Measurements from ENCODE around the gene TRIM71.

Gene TRIM71

GRCh38 chr3:32859604-32860237, 41.9 kb downstream of the TRIM71 start:
- H3K4me1 Mint-ChIP-seq: no peaks in the 10 kb centered on the region
- no peaks in the 10 kb centered on the region for H3K9me3 Mint-ChIP-seq
- H3K4me3 Mint-ChIP-seq: no peak overlapping the region
- ATAC-seq (replicated peaks): no peak
- H3K36me3 Mint-ChIP-seq: no peaks in the 10 kb centered on the region
- DNase-seq: no peak
- peaks cover 4 to 6% of the 10 kb centered on the region in 2 donors for H3K27me3 Mint-ChIP-seq
- H3K27ac Mint-ChIP-seq: no peak overlapping the region

DNA sequence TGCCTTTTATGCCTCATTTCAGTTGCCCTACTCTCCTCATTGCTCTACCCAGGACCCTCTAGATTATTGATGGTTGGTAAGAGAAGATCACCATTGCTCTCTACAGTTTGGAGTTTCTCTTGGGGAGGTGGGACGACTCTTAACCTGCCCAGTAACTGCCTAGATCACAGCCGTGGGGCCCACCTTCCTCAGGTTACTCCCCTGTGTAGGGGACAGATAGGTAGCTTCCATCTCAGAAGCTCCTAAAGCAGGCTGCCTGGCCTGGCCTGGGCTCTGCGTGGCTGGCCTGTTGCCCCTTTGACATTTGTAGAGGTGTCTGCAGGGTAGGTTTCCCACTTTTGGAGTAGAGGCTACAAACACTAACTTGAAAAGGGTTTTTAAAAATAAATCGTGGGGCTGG, 42.7 kb downstream of the TRIM71 start:
- no peak overlapping the region for H3K27ac Mint-ChIP-seq
- no peak overlapping the region for H3K4me3 Mint-ChIP-seq
- peaks cover 3 to 4% of the 10 kb centered on the region in 2 donors for H3K27me3 Mint-ChIP-seq
- no peaks in the 10 kb centered on the region for H3K4me1 Mint-ChIP-seq
- no peaks in the 10 kb centered on the region for H3K36me3 Mint-ChIP-seq
- ATAC-seq (replicated peaks) (no peak), DNase-seq (no peak)
- H3K9me3 Mint-ChIP-seq: no peaks in the 10 kb centered on the region

GRCh38 chr3:32861681-32862080, 43.9 kb downstream of the TRIM71 start:
- H3K27ac Mint-ChIP-seq: no peak overlapping the region
- DNase-seq: no peak
- no peaks in the 10 kb centered on the region for H3K4me1 Mint-ChIP-seq

DNA sequence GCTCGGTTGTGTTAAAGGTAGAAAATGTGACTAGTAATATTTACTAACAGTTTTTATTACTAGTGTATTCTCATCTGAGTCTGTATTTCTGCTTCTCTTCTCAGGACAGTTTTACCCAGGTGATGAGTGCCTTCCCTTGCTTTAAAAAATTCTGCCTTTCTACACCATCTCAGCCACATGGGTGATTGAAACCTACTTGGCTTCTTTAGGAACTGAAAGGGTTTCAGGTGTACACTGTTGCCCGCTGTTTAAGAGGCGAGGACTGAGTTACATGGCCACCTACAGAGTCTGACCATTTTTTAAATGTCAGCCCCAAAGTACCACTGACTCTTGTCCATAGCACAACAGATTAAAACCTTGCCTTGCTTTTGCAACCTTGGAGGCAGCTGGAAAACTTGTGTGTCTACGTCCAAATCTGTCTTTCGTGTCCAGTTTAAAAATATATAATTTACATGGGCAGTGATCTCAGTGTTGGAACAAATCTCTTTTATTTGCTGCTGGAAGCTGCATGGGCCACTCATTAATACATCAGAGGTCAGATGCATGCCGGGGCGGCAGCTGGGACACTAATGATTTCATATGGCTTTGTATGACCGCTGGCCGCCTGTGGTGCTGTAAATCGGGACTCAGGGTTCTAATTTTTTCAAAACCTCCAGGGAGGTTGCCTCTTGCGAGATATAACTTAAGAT, 44.6 kb downstream of the TRIM71 start:
- Mint-ChIP-seq H3K9me3 (no peaks in the 10 kb centered on the region), H3K36me3 (no peaks in the 10 kb centered on the region), H3K27ac (no peak overlapping the region), H3K4me3 (no peak overlapping the region), H3K27me3 (no peaks in the 10 kb centered on the region), H3K4me1 (no peaks in the 10 kb centered on the region)
- ATAC-seq (replicated peaks) (no peak), DNase-seq (no peak)

More at GRCh38 chr3:32861681-32862080, 43.9 kb downstream of the TRIM71 start:
- H3K4me3 Mint-ChIP-seq: no peak overlapping the region
- H3K27me3 Mint-ChIP-seq: peaks cover 0 to 4% of the 10 kb centered on the region in 2 donors
- H3K36me3 Mint-ChIP-seq: no peaks in the 10 kb centered on the region
- no peak for ATAC-seq (replicated peaks)
- H3K9me3 Mint-ChIP-seq: no peaks in the 10 kb centered on the region

DNA sequence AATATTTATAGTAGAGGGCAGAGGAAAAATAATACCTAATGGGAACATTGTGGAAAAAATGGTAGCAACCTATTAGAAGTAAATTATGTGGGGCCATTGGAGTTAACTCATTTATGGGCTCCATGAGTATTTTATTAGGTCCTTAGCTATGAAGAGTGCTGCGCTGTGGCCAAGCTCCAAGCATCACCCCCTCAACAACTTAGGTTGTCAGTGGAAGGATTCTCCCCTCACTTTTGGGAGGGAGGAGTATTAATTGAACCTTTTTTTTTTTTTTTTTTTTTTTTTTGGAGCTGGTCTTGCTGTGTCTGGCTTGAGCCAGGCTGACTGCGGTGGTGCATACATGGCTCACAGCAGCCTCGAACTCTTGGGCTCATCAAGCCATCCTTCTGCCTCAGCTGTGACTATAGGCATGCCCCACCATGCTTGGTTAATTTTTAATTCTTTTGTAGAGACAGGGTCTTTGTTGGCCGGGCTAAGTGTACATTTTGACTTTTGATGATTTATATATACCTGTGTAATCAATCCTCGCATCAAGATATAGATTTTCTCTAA, 45.2 kb downstream of the TRIM71 start:
- ATAC-seq (replicated peaks) (no peak), DNase-seq (no peak)
- H3K4me1 Mint-ChIP-seq: no peaks in the 10 kb centered on the region
- H3K27me3 Mint-ChIP-seq: no peaks in the 10 kb centered on the region
- no peaks in the 10 kb centered on the region for H3K9me3 Mint-ChIP-seq
- H3K4me3 Mint-ChIP-seq: no peak overlapping the region
- no peak overlapping the region for H3K27ac Mint-ChIP-seq
- no peaks in the 10 kb centered on the region for H3K36me3 Mint-ChIP-seq

DNA sequence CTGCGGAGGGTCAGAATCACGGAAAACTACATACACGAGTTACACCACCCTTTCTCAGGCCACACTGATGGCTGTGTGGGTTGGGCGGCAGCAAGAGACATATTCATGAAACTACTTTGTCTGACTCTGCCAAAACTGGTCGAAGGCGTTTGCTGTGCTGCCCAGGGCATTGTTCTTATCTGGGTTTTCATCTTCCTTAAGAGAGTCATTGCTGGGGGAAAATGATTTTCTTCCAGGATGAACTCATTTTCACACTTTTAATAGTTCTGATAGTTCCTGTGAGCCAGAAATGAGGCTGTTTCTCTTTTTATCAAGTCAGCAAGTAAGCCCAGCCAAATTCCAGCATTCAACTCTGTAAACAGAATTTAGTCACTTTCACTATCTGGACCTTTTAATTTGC, 47.6 kb downstream of the TRIM71 start:
- ATAC-seq (replicated peaks) (no peak), DNase-seq (no peak)
- no peak overlapping the region for H3K4me3 Mint-ChIP-seq
- no peaks in the 10 kb centered on the region for H3K27me3 Mint-ChIP-seq
- no peaks in the 10 kb centered on the region for H3K4me1 Mint-ChIP-seq
- H3K9me3 Mint-ChIP-seq: no peaks in the 10 kb centered on the region
- H3K27ac Mint-ChIP-seq: no peak overlapping the region
- no peaks in the 10 kb centered on the region for H3K36me3 Mint-ChIP-seq

- no peaks in the 10 kb centered on the region for H3K27me3 Mint-ChIP-seq
Measured at GRCh38 chr3:32866533-32866932, 48.7 kb downstream of the TRIM71 start.

DNA sequence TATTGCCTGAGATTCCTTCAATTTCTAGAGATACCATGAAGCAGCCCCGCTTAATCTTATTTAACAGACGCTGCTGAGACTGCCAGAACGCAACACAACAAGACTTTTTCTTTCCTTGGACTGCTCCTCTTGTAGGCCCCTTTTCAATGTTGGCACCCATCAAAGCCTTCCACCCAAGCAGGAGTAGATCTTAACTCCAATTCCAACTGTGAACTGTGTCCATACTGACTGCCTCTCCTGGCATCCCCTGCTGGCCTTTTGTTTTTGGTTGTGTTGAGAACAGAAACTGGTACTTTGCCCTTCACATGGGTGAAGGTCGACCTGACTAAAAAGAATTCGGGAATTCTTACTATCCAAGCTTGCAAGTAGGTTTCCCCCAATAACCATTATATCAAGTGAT, 50.2 kb downstream of the TRIM71 start:
- no peaks in the 10 kb centered on the region for H3K27me3 Mint-ChIP-seq
- DNase-seq: no peak
- H3K9me3 Mint-ChIP-seq: no peaks in the 10 kb centered on the region

More at GRCh38 chr3:32866533-32866932, 48.7 kb downstream of the TRIM71 start:
- Mint-ChIP-seq H3K4me1 (no peaks in the 10 kb centered on the region), H3K9me3 (no peaks in the 10 kb centered on the region), H3K27ac (no peak overlapping the region), H3K36me3 (no peaks in the 10 kb centered on the region), H3K4me3 (no peak overlapping the region)
- DNase-seq (no peak), ATAC-seq (replicated peaks) (no peak)

GRCh38 chr3:32868719-32869512, 51.1 kb downstream of the TRIM71 start:
- DNase-seq: no peak
- no peak overlapping the region for H3K27ac Mint-ChIP-seq
- H3K4me1 Mint-ChIP-seq: no peaks in the 10 kb centered on the region
- ATAC-seq (replicated peaks): no peak
- H3K4me3 Mint-ChIP-seq: no peak overlapping the region
- no peaks in the 10 kb centered on the region for H3K27me3 Mint-ChIP-seq
- H3K9me3 Mint-ChIP-seq: no peaks in the 10 kb centered on the region
- no peaks in the 10 kb centered on the region for H3K36me3 Mint-ChIP-seq

More for the DNA sequence above, 50.2 kb downstream of the TRIM71 start:
- H3K4me3 Mint-ChIP-seq: no peak overlapping the region
- ATAC-seq (replicated peaks): no peak
- no peaks in the 10 kb centered on the region for H3K4me1 Mint-ChIP-seq
- H3K27ac Mint-ChIP-seq: no peak overlapping the region
- H3K36me3 Mint-ChIP-seq: no peaks in the 10 kb centered on the region

- no peaks in the 10 kb centered on the region for H3K27me3 Mint-ChIP-seq
- H3K4me3 Mint-ChIP-seq: no peak overlapping the region
- DNase-seq (no peak), ATAC-seq (replicated peaks) (no peak)
- H3K36me3 Mint-ChIP-seq: no peaks in the 10 kb centered on the region
- no peaks in the 10 kb centered on the region for H3K4me1 Mint-ChIP-seq
- H3K9me3 Mint-ChIP-seq: no peaks in the 10 kb centered on the region
- H3K27ac Mint-ChIP-seq: no peak overlapping the region
Measured at GRCh38 chr3:32869513-32870047, 51.8 kb downstream of the TRIM71 start.

DNA sequence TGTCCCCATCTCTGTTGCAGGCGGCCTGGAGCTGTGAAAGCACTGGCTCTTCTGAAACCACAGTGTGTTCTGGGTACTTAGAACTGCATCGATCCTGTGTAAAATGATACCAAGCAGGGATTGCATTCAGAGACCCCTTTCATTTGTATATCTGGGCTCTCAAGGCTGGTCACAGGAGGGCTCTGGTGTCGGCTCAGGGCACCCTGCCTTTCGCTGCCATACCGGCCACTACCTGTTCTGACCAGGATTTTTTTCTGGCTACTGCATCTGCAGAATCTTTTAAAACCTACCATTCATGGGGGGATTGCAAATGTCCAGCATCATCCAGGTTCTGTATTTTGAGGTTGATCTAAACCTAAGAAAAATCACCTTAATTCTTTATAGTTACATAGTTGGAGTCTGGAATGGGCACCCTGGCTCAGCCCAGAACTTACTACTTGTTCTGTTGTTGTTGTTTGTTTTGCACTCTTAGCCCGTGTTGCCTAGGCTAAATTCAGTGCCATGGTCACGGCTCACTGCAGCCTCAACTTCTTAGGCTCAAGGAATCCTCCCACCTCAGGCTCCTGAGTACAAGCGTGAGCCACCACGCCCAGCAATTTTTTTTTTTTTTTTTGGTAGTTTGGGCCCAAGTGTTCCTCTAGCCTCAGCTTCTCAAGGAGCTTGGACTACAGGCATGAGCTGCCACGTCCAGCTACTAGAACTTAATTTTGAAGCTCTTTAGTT, 52.7 kb downstream of the TRIM71 start:
- Mint-ChIP-seq H3K9me3 (no peaks in the 10 kb centered on the region), H3K4me1 (no peaks in the 10 kb centered on the region), H3K27me3 (no peaks in the 10 kb centered on the region), H3K4me3 (no peak overlapping the region), H3K36me3 (no peaks in the 10 kb centered on the region), H3K27ac (no peak overlapping the region)
- DNase-seq (no peak), ATAC-seq (replicated peaks) (no peak)

DNA sequence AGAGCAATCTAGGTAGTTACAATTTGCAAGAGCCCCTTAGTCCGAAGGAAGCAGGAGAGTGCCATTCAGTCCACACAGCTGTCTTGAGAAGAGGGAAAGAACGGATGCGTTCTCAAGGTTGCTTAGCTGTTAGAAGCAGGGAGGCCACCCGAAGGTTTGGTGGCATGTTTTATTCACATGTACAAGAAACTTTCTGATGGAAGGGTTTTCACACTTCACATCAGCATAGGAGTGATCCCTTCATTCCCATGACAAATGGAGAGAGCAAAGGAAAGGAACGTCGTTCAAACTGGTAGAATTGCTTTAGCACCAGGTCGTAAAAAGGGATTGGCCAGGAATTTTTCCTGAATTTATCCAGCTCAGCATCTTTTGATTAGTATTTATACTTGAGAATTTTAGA, 53.5 kb downstream of the TRIM71 start:
- no peaks in the 10 kb centered on the region for H3K36me3 Mint-ChIP-seq
- no peak overlapping the region for H3K4me3 Mint-ChIP-seq
- DNase-seq (no peak), ATAC-seq (replicated peaks) (no peak)
- H3K27me3 Mint-ChIP-seq: no peaks in the 10 kb centered on the region
- H3K9me3 Mint-ChIP-seq: no peaks in the 10 kb centered on the region
- H3K27ac Mint-ChIP-seq: no peak overlapping the region
- peaks cover 1 to 4% of the 10 kb centered on the region in 2 donors for H3K4me1 Mint-ChIP-seq

DNA sequence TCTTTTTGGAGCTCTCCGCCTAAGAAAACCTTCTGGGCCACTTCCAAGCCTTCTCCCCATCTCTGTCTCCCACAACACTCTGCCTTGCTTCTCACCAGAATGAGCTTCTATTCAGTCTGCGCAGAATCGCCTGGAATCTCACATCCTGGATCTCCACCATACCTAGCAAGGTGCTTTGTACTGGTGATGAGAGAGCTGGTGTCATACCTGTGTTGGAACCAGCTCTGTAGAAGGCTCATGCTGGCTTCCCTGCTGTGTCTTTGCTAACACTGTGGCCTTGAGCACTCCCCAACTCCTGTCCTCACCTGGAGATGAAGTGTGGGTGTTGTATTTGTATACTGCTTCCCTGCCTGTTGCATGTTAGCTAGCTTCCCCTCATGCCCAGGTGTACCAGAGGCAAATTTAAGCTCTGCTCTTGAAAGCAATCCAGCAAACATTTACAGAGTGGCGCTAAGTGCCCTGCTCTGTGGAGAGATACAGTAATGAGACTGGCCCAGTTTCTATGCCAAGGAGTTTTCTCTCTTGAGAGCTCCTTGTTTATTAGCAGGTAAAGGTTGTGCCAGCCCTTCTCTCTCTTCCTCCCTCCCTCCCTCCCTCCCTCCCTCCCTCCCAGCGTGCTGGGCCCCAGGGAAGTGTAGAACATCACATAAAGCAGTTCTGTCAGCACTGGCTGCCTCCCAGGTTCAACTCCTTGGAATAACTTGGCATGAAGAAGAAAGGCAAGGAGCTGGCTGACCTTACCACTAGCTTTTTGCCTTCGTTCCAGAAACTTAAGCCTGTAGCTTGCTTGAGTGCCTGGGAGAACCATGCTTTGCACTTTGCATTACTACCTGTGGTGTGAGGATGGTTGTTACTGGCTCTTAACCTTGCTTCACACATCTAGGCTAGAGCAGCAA, 54.9 kb downstream of the TRIM71 start:
- H3K36me3 Mint-ChIP-seq: no peaks in the 10 kb centered on the region
- no peaks in the 10 kb centered on the region for H3K9me3 Mint-ChIP-seq
- no peak overlapping the region for H3K27ac Mint-ChIP-seq
- ATAC-seq (replicated peaks): no peak
- H3K27me3 Mint-ChIP-seq: peaks cover 0 to 4% of the 10 kb centered on the region in 2 donors
- no peak overlapping the region for H3K4me3 Mint-ChIP-seq
- peaks cover 1 to 5% of the 10 kb centered on the region in 2 donors for H3K4me1 Mint-ChIP-seq
- DNase-seq: no peak

All from stimulated activated naive B cell treated with anti-CD40 and anti-IgM and Interleukin-4, amounts not matched to agents 10 μg/mL and 1 μg/mL and 100 μg/mL, for 72 hours (primary cell).